Peyer's patch (tissue), 4 donors: ENCODE data around the gene PLXNA2. TPM values are rescaled to one million over a fixed set of nuclear protein-coding genes. Genes with fewer than 3 reads are reported as not detected.

ENCODE experiments used
- DNase-seq, 3 donors: peaks; one replicate each; pipeline ENCODE4 v3.0.0-alpha.2; 2017 to 2019
- H3K27ac ChIP-seq, 4 donors: fragments of 200-600 bp; sonication (generic); one replicate each; pipeline ENCODE4 v1.5.1; 2016 to 2019
- H3K27me3 ChIP-seq, 2 donors: fragments of 200-600 bp; sonication (generic); one replicate each; pipeline ENCODE4 v1.5.1; 2019
- H3K36me3 ChIP-seq, 3 donors: fragments of 200-600 bp; sonication (generic); one replicate each; pipeline ENCODE4 v1.5.1; 2016 to 2019
- H3K4me1 ChIP-seq, 4 donors: fragments of 200-600 bp; sonication (generic); one replicate each; pipeline ENCODE4 v1.5.1; 2016 to 2019
- H3K4me3 ChIP-seq, 4 donors: fragments of 200-600 bp; sonication (generic); 1 replicate in 3 of 4; 2 replicates in 1 of 4; pipeline ENCODE4 v1.5.1; 2016 to 2019; ENCODE audit warnings: mild to moderate bottlenecking in 1 of 4
- H3K9me3 ChIP-seq, 4 donors: fragments of 200-600 bp; sonication (generic); one replicate each; pipeline ENCODE4 v1.5.1; 2016 to 2019; ENCODE audit warnings: mild to moderate bottlenecking in 1 of 4
- CTCF ChIP-seq, 6 experiments: fragments of 450-650 bp in 4 of 6; fragments of 200-600 bp in 2 of 6; sonication (generic) in 1 of 6; IDR thresholded peaks; one replicate each; pipeline ENCODE4 v1.5.1; 2017 to 2019; ENCODE audit warnings: antibody characterized with exemption in 6 of 6, mild to moderate bottlenecking in 3 of 6, moderate library complexity in 1 of 6
- POLR2A ChIP-seq, 2 donors: fragments of 450-650 bp; IDR thresholded peaks; one replicate each; pipeline ENCODE4 v1.5.1; 2017; ENCODE audit warnings: antibody characterized with exemption in 2 of 2, mild to moderate bottlenecking in 2 of 2, moderate library complexity in 2 of 2
- total RNA-seq, 4 donors: library from RNA; depleted of rRNA; stranded (reverse); fragments of >200 nt; gene quantifications; one replicate each; pipeline ENCODE4 v1.1.0, GENCODE V29; 2016

PLXNA2 gene
- total RNA-seq, 4 donors from 2014 or later = 51.5 to 70.2 (median 62.5) TPM

- TF ChIP-seq POLR2A (IDR thresholded peaks at IDR 0.05) (no peak), CTCF (IDR thresholded peaks at IDR 0.05) (no peak)
- peaks cover 0 to 6% (median 0%) of the 10 kb centered on the region in 3 donors for H3K36me3 ChIP-seq
Measured at GRCh38 chr1:208134491-208134890, 109.7 kb downstream of the PLXNA2 start.

GRCh38 chr1:208133355-208133754, 110.8 kb downstream of the PLXNA2 start:
- peaks cover 0 to 3% (median 0%) of the 10 kb centered on the region in 3 donors for H3K36me3 ChIP-seq
- H3K4me3 ChIP-seq = no peak overlapping the region
- no peak overlapping the region for H3K27ac ChIP-seq
- TF ChIP-seq POLR2A (IDR thresholded peaks at IDR 0.05) (no peak), CTCF (IDR thresholded peaks at IDR 0.05) (no peak)
- DNase-seq = no peak
- peaks cover 0 to 5% (median 0%) of the 10 kb centered on the region in 4 donors for H3K4me1 ChIP-seq
- no peaks in the 10 kb centered on the region for H3K27me3 ChIP-seq
- no peaks in the 10 kb centered on the region for H3K9me3 ChIP-seq

More at GRCh38 chr1:208134491-208134890, 109.7 kb downstream of the PLXNA2 start:
- peaks cover 0 to 5% (median 0%) of the 10 kb centered on the region in 4 donors for H3K4me1 ChIP-seq
- DNase-seq = no peak
- no peak overlapping the region for H3K4me3 ChIP-seq
- no peaks in the 10 kb centered on the region for H3K9me3 ChIP-seq
- H3K27me3 ChIP-seq = no peaks in the 10 kb centered on the region
- no peak overlapping the region for H3K27ac ChIP-seq

- TF ChIP-seq POLR2A (IDR thresholded peaks at IDR 0.05) (no peak), CTCF (IDR thresholded peaks at IDR 0.05) (peak; percentile 21 to 92 (median 78))
- H3K4me3 ChIP-seq = no peak overlapping the region
- peaks cover 0 to 5% (median 0%) of the 10 kb centered on the region in 4 donors for H3K4me1 ChIP-seq
- no peaks in the 10 kb centered on the region for H3K9me3 ChIP-seq
- peak overlapping the region in 2 of 4 donors; percentile 8 to 41 for H3K27ac ChIP-seq
- H3K27me3 ChIP-seq = no peaks in the 10 kb centered on the region
- no peaks in the 10 kb centered on the region for H3K36me3 ChIP-seq
- DNase-seq = peak; percentile 54 to 94 (median 91)
Measured at GRCh38 chr1:208132287-208132882, 111.8 kb downstream of the PLXNA2 start.

- no peak for TF ChIP-seq CTCF (IDR thresholded peaks at IDR 0.05)
- no peak for TF ChIP-seq POLR2A (IDR thresholded peaks at IDR 0.05)
- DNase-seq = peak in 1 of 3 donors; percentile 59
- no peaks in the 10 kb centered on the region for H3K36me3 ChIP-seq
- no peak overlapping the region for H3K4me3 ChIP-seq
- H3K27me3 ChIP-seq = no peaks in the 10 kb centered on the region
- no peaks in the 10 kb centered on the region for H3K9me3 ChIP-seq
- peaks cover 0 to 5% (median 0%) of the 10 kb centered on the region in 4 donors for H3K4me1 ChIP-seq
- H3K27ac ChIP-seq = peak overlapping the region in 3 of 4 donors; percentile 0 to 41 (median 8)
Measured at GRCh38 chr1:208131621-208132286, 112.4 kb downstream of the PLXNA2 start.

- H3K27ac ChIP-seq = no peak overlapping the region
- H3K27me3 ChIP-seq = no peaks in the 10 kb centered on the region
- TF ChIP-seq POLR2A (IDR thresholded peaks at IDR 0.05) = no peak
- no peak for TF ChIP-seq CTCF (IDR thresholded peaks at IDR 0.05)
- no peaks in the 10 kb centered on the region for H3K9me3 ChIP-seq
- no peak overlapping the region for H3K4me3 ChIP-seq
- DNase-seq = no peak
- H3K36me3 ChIP-seq = no peaks in the 10 kb centered on the region
- H3K4me1 ChIP-seq = peaks cover 0 to 5% (median 0%) of the 10 kb centered on the region in 4 donors
Measured at GRCh38 chr1:208129487-208129886, 114.7 kb downstream of the PLXNA2 start.
